Right kidney (tissue), 1 donor: ENCODE measurements around the gene IQSEC1.
A peak's percentile ranks its signal among the peaks of the same experiment; 100 is the strongest.
"Not testable (repeated sequence)": the region's sequence is repeated elsewhere in the genome, so short reads cannot be mapped to it uniquely, and the experiment has no call there.

Source experiments
- DNase-seq: peaks from one replicate; pipeline ENCODE4 v3.0.0-alpha.2; 2016

Gene IQSEC1

DNA sequence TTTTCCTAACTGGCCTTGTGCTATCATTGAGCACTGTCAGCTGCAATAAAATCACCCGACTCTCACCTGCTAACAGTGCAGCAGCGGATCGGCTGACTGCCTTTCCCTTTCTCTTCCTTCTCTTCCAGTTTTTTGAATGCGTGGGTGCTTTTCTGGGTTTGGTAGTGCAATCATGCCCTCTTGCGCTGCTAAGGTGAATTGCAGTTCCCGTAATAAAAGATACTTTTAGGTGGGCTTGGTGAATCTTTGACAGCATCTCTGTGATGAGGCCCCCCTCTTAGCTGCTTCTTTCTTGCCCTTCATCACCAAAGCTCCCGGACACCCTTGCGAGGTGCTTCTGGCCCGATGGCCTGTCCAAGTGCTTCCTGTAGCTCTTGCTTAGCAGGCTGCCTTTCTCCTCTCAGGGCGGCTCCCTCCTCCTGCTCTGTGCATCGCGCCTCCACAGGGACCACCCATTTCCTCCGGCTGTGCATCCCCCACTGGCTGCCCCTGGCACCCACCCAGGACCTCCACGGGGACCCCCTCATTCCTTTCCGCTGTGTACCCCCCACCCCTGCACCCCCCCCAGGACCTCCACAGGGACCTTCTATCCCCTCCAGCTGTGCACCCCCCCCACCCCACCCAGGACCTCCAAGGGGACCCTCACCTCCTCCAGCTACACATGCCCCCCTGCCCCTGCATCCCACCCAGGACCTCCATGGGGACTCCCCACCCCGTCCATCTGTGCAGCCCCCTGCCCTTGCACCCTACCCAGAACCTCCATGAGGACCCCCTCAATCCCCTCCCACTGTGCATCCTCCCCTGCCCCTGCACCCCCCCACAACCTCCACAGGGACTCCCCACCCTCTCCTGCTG lies 181.0 kb downstream of the IQSEC1 start:
- DNase-seq = peak; percentile 57

DNA sequence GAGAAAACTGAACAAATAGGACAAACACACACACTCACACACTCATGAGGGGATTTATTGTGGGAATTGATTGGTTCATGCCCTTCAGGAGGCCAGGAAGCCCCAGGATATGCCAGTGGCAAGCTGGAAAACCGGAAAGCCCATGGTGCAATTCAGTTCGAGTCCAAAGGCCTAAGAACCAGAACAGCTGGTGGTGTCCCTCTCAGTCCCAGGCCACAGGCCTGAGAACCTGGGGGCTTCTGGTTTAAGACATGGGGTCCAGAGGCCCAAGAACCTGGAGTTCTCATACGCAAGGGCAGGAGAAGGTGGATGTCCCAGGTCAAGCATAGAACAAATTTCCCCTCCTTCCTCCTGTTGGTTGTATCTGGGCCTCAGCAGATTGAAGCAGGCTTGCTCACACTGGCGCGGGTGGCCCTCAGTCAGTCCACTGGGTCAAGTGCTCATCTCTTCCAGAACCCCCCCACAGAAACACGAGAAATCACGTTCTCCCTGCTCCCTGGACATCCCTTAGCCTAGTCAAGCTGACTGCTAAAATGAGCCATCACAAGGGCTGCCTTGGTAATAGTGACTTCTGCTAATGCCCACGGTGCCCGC lies 181.7 kb downstream of the IQSEC1 start:
- no peak for DNase-seq

DNA sequence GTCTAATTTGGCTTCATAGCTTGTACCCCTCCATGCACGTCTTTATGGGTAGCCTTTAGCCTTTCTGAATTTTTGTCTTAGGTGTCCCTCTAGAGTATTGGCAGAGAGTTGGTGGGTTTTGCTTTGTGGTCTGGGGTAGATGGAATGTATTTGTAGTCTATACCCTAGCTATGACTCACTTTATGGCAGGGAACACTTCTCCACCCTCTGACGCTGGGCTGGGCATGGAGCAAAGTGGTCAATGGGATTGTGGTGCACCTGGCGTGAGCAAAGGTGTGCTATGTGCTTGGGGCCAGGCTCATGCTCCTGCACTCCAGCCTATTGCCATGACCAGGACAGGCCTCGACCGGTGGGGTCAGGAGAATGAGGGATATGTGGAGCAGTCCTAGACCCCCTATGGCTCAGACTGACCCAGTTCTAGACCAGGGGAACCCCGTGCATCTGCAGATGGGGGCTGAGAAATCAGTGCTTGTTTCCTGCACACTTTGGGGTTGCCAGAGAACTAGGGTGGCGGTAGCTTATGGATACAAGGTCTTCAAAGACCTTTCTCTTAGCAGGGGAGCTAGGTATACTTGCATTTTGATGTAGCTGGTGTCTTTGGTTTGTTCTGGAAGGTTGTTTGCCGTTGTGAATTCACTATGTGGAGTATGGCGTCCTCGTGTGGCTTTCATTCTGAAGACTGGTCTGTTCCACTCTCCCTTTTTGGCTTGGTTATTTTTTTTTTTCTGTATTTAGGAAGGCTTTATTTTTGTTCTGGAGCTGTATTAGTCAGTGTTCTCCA lies 182.4 kb downstream of the IQSEC1 start:
- DNase-seq = no peak

DNA sequence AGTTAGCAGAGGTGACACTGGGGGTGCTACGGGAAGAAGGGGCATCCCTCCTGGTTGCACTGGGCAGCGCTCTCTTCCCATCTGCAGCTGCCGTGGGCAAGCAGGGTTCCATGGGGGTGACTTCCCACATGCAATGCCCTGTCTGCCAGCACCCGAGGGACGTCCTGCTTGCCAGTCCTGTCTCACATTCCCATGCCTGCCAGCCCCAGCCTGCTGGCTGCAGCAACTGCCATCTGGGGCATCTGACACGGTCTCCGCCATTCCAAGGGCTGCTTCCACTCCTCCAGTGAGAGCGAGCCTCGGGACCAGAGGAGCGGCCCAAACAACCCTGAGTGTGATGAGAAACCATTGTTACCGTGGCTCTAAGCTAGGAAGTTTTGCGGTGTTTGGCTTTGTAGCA lies 186.5 kb downstream of the IQSEC1 start:
- DNase-seq = no peak

DNA sequence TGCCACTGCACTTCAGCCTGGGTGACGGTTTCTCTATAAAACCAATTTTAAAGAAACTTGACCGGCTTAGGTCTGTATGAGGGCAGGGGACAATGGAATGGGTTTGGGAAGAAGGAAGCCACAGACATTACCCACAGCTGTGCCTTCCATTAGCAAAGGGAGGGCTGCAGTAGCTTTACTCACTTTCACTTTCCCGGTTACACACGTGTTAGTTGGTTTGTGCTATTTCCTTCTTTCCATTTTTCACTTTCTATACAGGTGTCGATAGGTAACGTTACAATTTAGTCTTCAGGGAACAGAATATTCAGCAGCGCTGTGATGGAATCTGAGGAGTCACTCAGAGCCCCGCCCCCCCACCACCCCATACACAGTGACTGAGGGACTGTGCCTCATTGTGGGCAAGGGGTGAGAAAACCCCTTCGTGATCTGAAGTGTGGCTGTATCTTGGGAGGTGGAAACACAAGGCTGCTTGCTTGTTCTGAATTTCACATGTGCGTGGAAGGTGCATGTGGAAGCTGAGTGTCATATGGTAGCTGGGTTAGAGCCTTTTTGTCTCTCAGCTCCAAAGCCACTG lies 187.0 kb downstream of the IQSEC1 start:
- DNase-seq = no peak

DNA sequence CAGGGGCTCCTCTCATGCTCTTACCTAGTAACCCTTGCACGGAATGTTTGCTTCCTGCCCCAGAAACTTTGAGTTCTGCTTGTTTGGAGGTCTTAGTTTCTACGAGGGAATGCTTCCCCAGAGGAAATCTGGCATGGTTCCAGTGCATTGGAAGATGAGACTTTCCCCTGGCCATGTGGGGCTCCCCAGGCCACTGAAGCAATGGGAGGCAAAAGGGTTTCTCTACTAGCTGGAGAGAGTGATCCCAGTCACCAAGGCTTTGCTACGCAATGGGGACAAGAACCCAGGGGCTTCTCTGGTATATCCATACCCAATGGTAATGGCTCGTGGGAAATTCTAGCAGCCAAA lies 187.7 kb downstream of the IQSEC1 start:
- no peak for DNase-seq

DNA sequence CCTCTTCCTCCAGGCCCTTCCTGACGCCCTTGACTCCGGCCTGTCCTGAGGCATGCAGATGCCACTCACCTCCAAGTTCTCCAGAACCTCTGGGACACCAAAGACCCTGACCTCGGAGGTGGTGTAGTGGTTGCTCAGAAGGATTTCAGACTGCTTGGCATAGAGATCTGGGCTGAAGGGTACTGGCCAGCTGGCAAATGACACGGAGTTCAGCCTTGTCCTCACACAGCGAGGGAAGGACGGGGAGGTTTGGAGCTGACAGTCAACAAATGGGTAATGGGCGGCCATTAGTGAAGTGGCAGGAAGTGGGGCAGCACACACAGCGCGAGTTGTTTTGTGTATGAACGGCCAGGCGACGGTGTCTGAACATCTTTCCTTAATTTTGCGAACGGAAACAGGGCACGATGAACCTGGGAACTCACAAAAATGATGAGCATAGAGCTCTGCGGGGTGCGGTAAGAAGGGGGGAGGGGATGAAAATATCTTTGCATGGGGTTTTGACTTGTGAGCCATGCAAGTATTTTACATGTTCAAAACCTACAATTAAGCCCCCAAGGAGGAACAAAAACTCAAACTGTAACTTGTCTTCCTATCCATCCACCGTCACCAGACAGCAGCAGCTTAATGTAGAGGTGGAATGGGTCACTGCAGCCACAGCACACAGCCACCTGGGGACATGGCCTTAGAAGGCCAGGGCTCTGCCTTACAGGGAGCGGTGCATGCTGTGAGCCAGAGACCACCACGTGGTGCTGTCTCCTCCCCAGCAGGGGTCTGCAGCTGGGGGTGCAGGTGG lies 188.2 kb downstream of the IQSEC1 start:
- DNase-seq = no peak

DNA sequence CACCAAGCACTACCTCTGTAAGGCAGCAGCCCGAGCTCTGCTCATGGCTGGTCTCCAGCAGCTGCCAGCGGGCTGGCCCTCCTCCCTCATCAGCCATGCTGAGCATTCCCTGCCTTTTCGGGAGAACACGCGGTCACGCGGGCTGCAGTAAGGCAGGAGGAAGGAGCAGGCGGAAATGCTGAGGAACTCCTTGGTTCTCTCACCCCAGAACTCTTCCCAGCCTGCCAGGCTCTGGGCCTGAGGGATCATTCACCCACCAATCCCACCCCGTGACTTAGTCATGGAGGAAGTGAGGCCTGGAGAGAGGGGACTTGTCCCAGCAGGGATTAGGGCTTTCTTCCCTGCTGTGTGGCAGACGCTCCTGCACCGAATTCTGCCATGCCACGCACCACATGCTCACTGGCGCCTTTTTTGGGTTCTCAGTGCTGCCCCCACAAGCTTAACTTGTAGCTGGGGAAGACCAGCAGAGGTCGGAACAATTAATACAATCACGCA lies 189.0 kb downstream of the IQSEC1 start:
- DNase-seq = no peak

DNA sequence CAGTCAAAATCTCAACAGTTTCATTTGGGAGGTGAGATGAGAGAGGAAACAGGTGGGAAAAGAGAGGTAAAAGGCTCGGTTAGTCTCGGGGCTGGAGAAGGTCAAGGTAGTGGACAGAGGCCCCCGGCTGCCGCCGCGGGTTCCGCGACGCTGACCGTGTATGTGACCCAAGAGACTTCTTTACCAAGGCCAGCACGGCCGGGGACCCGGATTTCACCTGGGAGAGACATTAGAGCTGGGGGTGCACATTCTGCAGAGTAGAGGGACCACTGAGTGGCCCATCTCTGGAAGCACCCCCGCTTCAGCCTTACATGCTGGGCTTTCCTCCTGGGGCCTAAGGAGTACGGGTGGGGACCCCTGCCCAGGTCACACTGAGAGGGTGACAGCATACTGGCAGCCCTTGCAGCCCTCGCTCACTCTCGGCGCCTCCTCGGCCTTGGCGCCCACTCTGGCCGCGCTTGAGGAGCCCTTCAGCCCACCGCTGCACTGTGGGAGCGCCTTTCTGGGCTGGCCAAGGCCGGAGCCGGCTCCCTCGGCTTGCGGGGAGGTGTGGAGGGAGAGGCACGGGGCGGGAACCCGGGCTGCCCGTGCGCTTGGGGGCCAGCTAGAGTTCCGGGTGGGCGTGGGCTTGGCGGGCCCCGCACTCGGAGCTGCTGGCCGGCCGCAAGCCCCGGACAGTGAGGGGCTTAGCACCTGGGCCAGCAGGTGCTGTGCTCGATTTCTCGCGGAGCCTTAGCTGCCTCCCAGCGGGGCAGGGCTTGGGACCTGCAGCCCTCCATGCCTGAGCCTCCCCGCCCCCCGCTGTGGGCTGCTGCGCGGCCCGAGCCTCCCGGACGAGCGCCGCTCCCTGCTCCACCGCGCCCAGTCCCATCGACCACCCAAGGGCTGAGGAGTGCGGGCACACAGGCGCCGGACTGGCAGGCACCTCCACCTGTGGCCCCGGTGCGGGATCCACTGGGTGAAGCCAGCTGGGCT lies 190.6 kb downstream of the IQSEC1 start:
- no peak for DNase-seq

DNA sequence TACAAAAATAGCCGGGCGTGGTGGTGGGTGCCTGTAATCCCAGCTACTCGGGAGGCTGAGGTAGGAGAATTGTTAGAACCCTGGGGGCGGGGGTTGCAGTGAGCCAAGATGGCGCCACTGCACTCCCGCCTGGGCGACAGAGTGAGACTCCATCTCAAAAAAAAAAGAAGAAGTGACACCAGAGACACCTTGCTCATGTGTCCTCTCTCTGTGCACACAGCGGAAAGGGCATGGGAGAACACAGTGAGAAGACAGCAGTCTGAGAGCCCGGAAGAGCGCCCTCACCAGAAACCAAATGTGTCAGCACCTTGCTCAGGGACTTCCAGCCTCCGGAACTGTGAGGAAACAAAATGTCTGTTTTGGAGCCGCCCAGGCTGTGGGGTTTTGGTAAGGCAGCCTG lies 191.4 kb downstream of the IQSEC1 start:
- not testable (repeated sequence) for DNase-seq

DNA sequence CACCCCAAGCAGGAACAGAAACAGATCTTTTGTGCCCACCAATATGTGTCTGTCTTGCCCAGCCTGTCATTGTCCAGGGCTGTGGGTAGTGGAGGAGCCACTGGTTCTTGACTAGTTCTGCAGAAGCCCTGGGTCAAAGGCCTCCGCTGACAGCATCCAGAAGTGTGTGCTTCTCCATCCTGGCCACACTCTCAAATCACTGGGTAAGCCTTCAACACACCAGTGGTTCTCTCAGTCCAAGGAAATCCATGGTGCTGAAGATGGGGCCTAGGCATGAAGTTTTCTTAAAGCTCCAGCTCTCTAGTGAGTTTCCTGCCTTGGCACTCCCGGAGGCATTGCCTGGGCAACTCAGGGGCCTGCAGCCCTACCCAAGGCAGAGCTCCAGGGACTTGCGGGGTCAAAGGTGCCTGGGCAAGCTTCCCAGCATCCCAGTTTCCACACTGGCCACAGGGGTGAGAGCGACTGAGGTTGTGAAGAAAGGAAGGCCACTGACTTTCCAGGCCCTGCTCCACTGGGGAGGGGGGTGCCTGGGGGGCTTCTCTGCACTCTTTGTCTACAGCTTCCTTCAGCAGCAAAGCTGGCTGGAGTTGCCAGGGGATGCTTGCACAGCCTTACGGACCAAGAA lies 193.9 kb downstream of the IQSEC1 start:
- no peak for DNase-seq

DNA sequence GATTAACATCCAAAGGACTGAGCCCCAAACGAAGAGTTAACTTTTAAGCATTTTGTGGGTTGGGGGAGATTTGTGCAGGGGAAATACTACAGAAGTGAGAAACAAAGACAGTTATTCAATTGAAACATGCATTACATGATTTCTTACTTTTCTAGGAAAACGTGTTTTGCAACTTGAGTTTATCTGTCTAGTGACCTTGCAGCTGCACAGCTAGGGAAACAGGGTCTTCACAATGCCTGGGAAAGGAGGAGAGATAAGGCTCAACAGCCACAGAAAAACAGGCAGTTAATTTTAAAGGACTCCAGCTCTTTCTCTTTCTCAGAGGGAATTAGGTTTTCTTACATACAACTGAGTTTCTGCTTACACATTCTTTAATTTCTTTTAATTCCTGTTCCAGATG lies 194.5 kb downstream of the IQSEC1 start:
- DNase-seq = not testable (repeated sequence)

DNA sequence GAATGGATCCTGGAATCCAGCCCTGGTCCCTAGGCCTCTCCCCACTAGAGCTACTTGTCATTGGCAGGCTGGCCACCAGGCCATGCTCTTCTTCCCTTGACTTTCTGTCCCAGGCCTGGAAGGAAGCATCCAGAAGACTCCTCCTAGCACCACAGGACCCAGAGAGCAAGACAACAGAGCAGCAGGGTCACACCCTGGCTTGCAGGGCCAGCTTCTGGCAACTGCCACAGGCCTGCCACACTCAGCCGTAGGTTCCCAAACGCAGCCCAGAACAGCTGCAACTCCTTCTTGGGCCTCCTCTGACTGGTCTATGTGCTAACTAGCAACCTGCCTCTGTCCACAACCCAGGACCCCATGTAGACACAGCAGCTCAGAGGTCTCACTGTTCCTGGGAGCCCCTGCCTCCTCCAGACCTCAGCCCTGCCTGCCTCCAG lies 195.1 kb downstream of the IQSEC1 start:
- no peak for DNase-seq

DNA sequence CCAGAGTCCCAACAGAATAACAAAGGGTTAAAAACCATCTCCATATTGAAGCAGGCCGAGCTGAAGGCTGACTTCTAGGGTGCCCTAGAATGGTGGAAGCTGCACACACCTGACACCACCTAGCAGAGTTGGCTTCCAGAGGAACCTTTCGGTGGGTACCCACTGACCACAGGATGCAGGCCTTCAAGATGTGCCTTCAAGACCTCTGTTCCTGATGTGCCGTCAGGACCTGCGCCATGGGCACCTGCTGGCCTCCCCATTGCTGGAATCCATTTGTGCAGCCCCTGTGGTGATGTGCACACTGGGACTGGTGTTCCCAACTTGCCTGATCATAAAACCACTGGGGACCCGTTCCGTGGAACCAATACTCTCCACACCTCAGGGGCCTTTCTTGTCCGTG lies 196.2 kb downstream of the IQSEC1 start:
- DNase-seq = no peak

DNA sequence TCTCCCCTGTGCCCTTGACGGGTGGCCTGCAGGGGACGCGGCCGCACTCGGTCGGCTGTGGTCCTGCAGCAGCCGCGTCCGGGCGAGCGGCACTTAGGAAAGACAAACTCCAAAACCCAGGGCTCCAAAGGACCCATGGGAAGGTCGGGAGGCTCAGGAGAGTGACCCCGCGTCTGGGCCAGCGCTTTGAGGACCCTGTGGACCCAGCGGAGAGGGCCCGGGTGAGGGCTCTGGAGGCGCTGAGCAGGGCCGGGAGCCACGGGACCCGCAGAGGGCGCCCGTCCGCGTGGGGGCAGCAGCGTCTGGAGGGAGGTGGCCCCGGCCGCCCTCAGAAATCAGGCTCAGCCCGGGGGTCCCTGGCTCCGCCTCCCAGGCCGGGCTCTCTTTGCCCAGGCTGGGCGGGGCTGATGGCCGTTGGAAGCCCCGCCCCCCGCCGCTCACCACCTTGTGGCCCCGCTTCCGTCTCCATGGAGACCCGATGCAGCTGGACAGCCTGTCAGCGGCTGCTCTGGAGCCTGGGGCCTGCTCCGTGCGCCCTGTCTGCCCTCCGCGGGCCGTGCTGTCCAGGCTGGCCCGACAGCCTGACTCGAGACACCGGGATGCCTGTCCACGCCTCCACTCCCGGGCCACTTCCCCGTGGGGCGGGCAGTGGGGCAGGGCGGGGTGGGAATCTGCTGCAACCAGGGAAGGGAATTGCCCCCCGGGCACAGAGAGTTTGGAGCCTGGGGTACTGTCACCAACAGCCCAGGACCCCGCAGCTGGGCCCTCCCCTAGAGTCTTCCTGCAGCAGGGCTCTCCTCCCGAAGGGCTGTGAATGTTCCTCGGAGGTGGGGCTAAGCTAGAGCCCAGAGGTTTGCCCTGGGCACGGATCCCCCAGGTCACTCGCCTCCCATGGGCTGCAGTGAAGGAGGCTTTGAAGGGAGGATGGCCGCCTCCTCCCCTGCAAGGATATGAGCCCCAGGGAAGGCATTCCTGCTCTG lies 197.1 kb downstream of the IQSEC1 start:
- DNase-seq = peak; percentile 71

DNA sequence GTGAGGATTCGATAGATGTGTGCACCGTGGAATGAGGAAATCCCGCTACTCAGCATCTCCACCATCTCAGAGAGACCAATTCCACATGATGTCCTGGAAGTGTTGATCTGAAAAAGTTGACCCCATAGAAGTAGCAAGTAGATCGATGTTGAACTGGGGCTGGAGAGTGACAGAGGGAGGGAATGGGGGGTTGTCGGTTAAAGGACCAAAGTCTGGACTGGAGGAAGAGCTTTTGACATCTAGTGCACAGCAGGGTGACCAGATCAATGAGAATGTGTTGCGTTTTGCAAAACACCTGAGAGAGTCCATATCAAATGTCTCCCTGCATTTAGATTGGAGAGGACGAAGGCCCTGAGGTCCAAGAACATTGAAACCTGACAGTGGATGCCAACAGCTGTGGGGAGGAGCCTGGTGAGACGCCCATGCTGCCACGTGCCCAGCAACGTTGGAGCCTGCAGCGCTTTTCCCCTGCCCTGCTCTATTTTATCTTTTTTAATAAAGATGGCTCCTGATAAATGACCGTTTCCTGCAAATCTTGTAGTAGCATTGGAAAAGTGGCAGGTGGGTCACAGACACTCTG lies 201.7 kb downstream of the IQSEC1 start:
- DNase-seq = no peak

DNA sequence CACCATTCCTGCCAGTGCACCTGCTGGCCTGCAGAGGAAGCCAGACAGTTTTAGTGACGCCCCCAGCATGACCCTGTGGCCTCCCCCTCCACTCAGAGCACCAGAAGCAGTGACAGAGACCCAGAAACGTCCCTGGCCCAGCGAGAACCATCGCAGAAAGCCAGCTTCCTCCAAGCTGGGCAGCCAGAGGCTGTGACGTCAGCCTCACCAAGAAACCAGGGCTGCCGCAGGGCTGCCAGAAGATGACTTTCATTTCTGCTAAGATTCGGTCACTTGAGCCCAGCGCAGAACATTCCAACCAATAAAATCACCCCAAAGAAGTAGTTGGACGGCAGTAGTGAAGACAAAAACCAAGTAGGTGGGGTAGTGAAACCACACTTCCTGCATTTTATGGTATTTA lies 202.3 kb downstream of the IQSEC1 start:
- DNase-seq = no peak

DNA sequence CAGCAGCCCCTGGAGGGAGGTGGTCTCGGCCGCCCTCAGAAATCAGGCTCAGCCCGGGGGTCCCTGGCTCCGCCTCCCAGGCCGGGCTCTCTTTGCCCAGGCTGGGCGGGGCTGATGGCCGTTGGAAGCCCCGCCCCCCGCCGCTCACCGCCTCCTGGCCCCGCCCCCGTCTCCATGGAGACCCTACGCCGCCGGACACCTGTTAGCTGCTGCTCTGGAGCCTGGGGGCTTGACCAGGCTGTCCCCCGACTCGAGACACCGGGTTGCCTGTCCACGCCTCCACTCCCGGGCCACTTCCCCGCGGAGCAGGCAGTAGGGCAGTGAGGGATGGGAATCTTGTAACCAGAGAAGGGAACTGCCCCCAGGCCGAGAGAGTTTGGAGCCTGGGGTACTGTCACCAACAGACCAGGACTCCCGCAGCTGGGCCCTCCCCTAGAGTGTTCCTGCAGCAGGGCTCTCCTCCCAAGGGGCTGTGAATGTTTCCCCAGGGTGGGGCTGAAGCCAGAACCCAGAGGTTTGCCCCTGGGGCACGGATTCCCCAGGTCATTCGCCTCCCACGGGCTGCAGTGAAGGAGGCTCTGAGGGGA lies 204.1 kb downstream of the IQSEC1 start:
- DNase-seq = peak; percentile 56
